ENCODE data around the gene RGS2. TPM values are rescaled to one million over a fixed set of nuclear protein-coding genes. Genes with fewer than 3 reads are reported as not detected.

RGS2 gene
- total RNA-seq, 4 donors from 2014 or later, result 9.1 to 39.0 (median 17.8) TPM

- no peaks in the 10 kb centered on the region for H3K9me3 ChIP-seq
- no peaks in the 10 kb centered on the region for H3K27me3 ChIP-seq
- WGBS, 2 donors, result 93 to 96% methylated on average over 4 of the region's 4 CpGs
- no peak for TF ChIP-seq CTCF (IDR thresholded peaks at IDR 0.05)
- TF ChIP-seq POLR2A (IDR thresholded peaks at IDR 0.05), result no peak
- no peak overlapping the region for H3K27ac ChIP-seq
- intact Hi-C loops (cut with DNase I), result no loop called here
- H3K4me3 ChIP-seq (replicated peaks in 1 of 3), result no peak overlapping the region
- no peaks in the 10 kb centered on the region for H3K36me3 ChIP-seq
- DNase-seq, result no peak
- H3K4me1 ChIP-seq, result peaks cover 8 to 21% of the 10 kb centered on the region in 2 donors
Observed at GRCh38 chr1:192771341-192771740, 37.5 kb upstream of the RGS2 start.

GRCh38 chr1:192775631-192776030 lies 33.2 kb upstream of the RGS2 start:
- no peak for DNase-seq
- intact Hi-C loops (cut with DNase I), result no loop called here
- Histone ChIP-seq H3K27ac (no peak overlapping the region), H3K4me1 (no peaks in the 10 kb centered on the region), H3K4me3 (replicated peaks in 1 of 3) (no peak overlapping the region), H3K36me3 (no peaks in the 10 kb centered on the region), H3K27me3 (no peaks in the 10 kb centered on the region), H3K9me3 (no peaks in the 10 kb centered on the region)
- 40 to 43% methylated on average over 2 of the region's 2 CpGs for WGBS, 2 donors
- no peak for TF ChIP-seq CTCF (IDR thresholded peaks at IDR 0.05)
- no peak for TF ChIP-seq POLR2A (IDR thresholded peaks at IDR 0.05)

DNA sequence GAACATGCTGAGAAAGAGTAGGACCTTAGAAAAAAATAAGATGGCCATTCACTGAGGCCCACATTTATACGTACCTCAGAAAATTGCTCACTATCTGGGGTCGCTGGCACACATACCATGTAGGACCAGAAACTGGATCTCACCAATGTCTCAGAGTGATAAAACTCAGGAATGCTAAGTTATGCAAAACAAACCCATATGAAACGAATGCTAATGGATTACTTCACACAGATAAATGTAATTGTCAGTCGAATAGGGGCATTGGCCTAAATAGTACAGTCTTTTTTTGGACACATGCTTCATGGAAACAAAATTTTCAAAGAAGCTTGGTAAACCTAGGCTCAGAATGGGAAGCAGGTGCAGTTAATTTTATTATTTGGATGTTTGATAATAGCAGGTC lies 32.6 kb upstream of the RGS2 start:
- DNase-seq, result no peak
- Histone ChIP-seq H3K4me3 (replicated peaks in 1 of 3) (no peak overlapping the region), H3K4me1 (no peaks in the 10 kb centered on the region), H3K27ac (no peak overlapping the region), H3K36me3 (no peaks in the 10 kb centered on the region), H3K27me3 (no peaks in the 10 kb centered on the region), H3K9me3 (no peaks in the 10 kb centered on the region)
- TF ChIP-seq POLR2A (IDR thresholded peaks at IDR 0.05) (no peak), CTCF (IDR thresholded peaks at IDR 0.05) (no peak)
- intact Hi-C loops (cut with DNase I), result no loop called here
- WGBS, 2 donors, result 87 to 93% methylated on average over 4 of the region's 4 CpGs

- Histone ChIP-seq H3K4me1 (no peaks in the 10 kb centered on the region), H3K27me3 (no peaks in the 10 kb centered on the region), H3K27ac (no peak overlapping the region), H3K4me3 (replicated peaks in 1 of 3) (no peak overlapping the region), H3K9me3 (no peaks in the 10 kb centered on the region), H3K36me3 (no peaks in the 10 kb centered on the region)
- 72 to 75% methylated on average over 3 of the region's 3 CpGs for WGBS, 2 donors
- DNase-seq, result no peak
- TF ChIP-seq POLR2A (IDR thresholded peaks at IDR 0.05) (no peak), CTCF (IDR thresholded peaks at IDR 0.05) (no peak)
- intact Hi-C loops (cut with DNase I), result no loop called here
Observed at GRCh38 chr1:192776998-192777397, 31.8 kb upstream of the RGS2 start.

GRCh38 chr1:192783791-192784190 lies 25.0 kb upstream of the RGS2 start:
- TF ChIP-seq POLR2A (IDR thresholded peaks at IDR 0.05), result no peak
- no peak for TF ChIP-seq CTCF (IDR thresholded peaks at IDR 0.05)

More at GRCh38 chr1:192783791-192784190, 25.0 kb upstream of the RGS2 start:
- Histone ChIP-seq H3K36me3 (no peaks in the 10 kb centered on the region), H3K9me3 (no peaks in the 10 kb centered on the region), H3K27me3 (no peaks in the 10 kb centered on the region), H3K27ac (no peak overlapping the region), H3K4me1 (peaks cover 4 to 6% of the 10 kb centered on the region in 2 donors), H3K4me3 (replicated peaks in 1 of 3) (no peak overlapping the region)
- intact Hi-C loops (cut with DNase I), result no loop called here
- DNase-seq, result no peak
- WGBS, 2 donors, result 97 to 98% methylated on average over 6 of the region's 6 CpGs

Measured in thyroid gland (tissue), 4 donors.